Mesothelial cell of epicardium (in vitro differentiated cells): ENCODE data around the gene TP53I11. TPM values are rescaled to one million over a fixed set of nuclear protein-coding genes. Genes with fewer than 3 reads are reported as not detected.

Experiments
- DNase-seq, 2 experiments: peaks; one replicate each; pipeline ENCODE4 v3.0.0; 2021; ENCODE audit warnings: low spot score in 2 of 2; ENCODE audit not compliant: unreplicated experiment in 2 of 2
- H3K27ac Mint-ChIP-seq: 2 replicates; pipeline ENCODE4 v1.8.0; 2021; ENCODE audit warnings: mixed read lengths
- H3K27me3 Mint-ChIP-seq: 2 replicates; pipeline ENCODE4 v1.8.0; 2021; ENCODE audit warnings: low read depth, mixed read lengths
- H3K36me3 Mint-ChIP-seq: 2 replicates; pipeline ENCODE4 v1.8.0; 2021; ENCODE audit warnings: mixed read lengths
- H3K4me1 Mint-ChIP-seq: 2 replicates; pipeline ENCODE4 v1.8.0; 2021; ENCODE audit warnings: mixed read lengths
- H3K4me3 Mint-ChIP-seq: 2 replicates; pipeline ENCODE4 v1.8.0; 2021; ENCODE audit warnings: mild to moderate bottlenecking, moderate library complexity, mixed read lengths
- H3K9me3 Mint-ChIP-seq: 2 replicates; pipeline ENCODE4 v1.8.0; 2021; ENCODE audit warnings: mixed read lengths
- total RNA-seq: library from RNA; stranded (reverse); gene quantifications from 3 replicates; pipeline ENCODE4 v1.2.1, GENCODE V29; 2021
- TF ChIP-seq, protein P1 (sequence below): fragments of 200-600 bp; sonication (generic); IDR thresholded peaks from one replicate; pipeline ENCODE4 v1.5.0; 2021; ENCODE audit warnings: antibody characterized with exemption; ENCODE audit not compliant: unreplicated experiment

TP53I11 gene
- total RNA-seq, 1 donor from 2014 or later, result 81.0 TPM

DNA sequence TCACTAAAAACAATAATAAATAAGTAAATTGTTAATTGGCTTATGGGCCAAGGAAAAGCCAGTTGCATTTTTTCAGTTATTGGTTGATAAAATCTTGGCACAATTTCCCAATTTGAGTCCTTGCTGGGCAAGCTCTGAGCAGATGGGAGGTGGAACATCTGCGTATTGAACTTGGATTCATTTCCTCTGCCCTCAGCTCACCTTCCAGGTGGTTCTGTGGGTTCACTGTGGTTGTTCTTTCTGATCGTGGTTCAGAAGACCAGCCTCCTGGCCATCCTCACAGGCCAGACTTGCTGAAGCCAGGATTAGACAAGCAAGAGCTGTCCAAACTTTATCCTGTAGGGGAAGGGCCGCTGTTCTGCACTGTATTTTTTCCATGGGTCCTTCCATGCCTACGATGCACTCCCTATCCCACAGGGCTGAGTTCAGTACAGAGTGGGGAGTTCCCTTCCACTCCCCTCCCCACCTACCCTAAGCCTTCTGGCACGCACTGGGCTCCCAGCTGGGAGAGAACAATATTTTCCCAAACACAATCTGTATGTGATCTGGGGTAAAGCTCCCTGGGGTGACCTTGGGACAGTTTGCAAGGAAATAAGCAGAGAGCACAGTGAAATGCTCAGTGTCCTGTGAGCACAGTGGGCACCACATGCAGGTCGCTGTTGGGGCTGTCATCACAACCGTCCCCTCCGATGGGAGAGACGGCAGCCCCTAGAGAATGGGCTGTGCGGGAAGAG is 43.5 kb upstream of the TP53I11 start:
- no peak overlapping the region for H3K27ac Mint-ChIP-seq
- H3K4me1 Mint-ChIP-seq, result no peaks in the 10 kb centered on the region

DNA sequence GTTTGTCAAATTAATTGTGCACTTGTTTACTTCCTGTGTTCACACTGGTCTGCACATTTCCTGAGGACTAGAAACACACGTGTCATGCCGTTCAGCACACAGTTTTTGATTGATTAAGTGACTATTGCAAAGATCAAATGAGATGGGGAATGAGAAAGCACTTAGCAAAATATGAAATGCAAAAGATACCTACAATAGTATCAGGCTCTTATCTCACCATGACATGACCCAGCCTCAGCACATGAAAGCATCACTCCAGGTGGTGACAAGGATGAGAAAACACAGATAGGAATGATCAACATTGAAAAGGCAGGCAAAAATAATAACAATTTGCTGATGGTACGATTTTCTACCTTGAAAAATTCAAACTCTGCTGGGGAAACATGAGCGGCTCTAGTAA is 42.1 kb upstream of the TP53I11 start:
- Mint-ChIP-seq H3K36me3 (no peaks in the 10 kb centered on the region), H3K4me3 (no peak overlapping the region), H3K9me3 (no peaks in the 10 kb centered on the region), H3K4me1 (no peaks in the 10 kb centered on the region), H3K27me3 (peaks cover 24% of the 10 kb centered on the region), H3K27ac (no peak overlapping the region)
- TF ChIP-seq, protein P1, sequence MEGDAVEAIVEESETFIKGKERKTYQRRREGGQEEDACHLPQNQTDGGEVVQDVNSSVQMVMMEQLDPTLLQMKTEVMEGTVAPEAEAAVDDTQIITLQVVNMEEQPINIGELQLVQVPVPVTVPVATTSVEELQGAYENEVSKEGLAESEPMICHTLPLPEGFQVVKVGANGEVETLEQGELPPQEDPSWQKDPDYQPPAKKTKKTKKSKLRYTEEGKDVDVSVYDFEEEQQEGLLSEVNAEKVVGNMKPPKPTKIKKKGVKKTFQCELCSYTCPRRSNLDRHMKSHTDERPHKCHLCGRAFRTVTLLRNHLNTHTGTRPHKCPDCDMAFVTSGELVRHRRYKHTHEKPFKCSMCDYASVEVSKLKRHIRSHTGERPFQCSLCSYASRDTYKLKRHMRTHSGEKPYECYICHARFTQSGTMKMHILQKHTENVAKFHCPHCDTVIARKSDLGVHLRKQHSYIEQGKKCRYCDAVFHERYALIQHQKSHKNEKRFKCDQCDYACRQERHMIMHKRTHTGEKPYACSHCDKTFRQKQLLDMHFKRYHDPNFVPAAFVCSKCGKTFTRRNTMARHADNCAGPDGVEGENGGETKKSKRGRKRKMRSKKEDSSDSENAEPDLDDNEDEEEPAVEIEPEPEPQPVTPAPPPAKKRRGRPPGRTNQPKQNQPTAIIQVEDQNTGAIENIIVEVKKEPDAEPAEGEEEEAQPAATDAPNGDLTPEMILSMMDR, result no peak
- no peak for DNase-seq

More for the DNA sequence above, 43.5 kb upstream of the TP53I11 start:
- DNase-seq, result peak in 1 of 2 experiments; percentile 20
- Mint-ChIP-seq H3K4me3 (no peak overlapping the region), H3K27me3 (peaks cover 29% of the 10 kb centered on the region), H3K36me3 (no peaks in the 10 kb centered on the region), H3K9me3 (no peaks in the 10 kb centered on the region)
- TF ChIP-seq, protein P1, result no peak

- Mint-ChIP-seq H3K4me1 (no peaks in the 10 kb centered on the region), H3K9me3 (no peaks in the 10 kb centered on the region), H3K27me3 (peaks cover 21% of the 10 kb centered on the region), H3K36me3 (no peaks in the 10 kb centered on the region), H3K27ac (no peak overlapping the region), H3K4me3 (no peak overlapping the region)
- TF ChIP-seq, protein P1, result no peak
- DNase-seq, result peak in 1 of 2 experiments; percentile 22
Observed at GRCh38 chr11:44992181-44992582, 41.5 kb upstream of the TP53I11 start.

- TF ChIP-seq, protein P1, result no peak
- H3K36me3 Mint-ChIP-seq, result no peaks in the 10 kb centered on the region
- H3K27me3 Mint-ChIP-seq, result peaks cover 19% of the 10 kb centered on the region
- H3K4me3 Mint-ChIP-seq, result no peak overlapping the region
- no peaks in the 10 kb centered on the region for H3K4me1 Mint-ChIP-seq
- H3K9me3 Mint-ChIP-seq, result no peaks in the 10 kb centered on the region
- H3K27ac Mint-ChIP-seq, result no peak overlapping the region
- peak in 1 of 2 experiments; percentile 21 for DNase-seq
Observed at GRCh38 chr11:44990665-44991064, 40.0 kb upstream of the TP53I11 start.

DNA sequence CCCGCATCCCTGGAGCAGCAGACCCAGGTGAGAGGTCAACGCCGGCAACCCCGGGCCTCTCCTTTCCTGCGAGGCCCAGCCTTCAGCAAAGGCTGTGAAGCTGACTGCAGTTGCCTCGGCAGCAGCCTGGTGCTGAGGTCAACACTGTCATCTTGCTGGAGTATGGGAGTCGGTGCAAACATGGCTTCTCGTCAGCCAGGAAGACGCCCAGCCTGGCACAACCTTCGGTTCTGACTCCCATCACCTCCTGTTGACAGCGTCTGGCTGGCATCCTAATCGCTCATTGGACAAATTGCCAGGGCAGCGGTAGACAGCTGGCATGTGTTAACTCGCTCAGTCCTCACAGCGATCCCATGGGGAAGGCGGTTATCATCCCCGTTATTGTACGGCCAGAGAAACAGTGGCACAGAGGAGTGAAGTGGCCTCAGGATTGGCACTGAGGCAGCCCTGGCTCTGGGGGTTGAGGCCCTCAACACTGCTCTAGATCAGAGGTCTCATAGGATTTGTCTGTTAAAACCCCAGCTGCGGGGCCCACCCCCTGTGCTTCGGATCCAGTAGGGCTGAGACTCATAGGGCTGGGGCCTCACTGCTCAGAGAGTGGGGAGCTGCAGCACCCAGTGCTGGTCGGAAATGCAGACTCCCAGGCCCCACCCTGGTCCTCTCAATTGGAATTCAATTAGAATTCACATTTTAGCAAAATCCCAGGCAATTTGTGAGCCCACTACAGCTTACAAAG is 39.3 kb upstream of the TP53I11 start:
- Mint-ChIP-seq H3K4me1 (no peaks in the 10 kb centered on the region), H3K4me3 (no peak overlapping the region), H3K36me3 (no peaks in the 10 kb centered on the region), H3K9me3 (no peaks in the 10 kb centered on the region), H3K27ac (no peak overlapping the region), H3K27me3 (peaks cover 19% of the 10 kb centered on the region)
- DNase-seq, result peak in 1 of 2 experiments; percentile 25
- TF ChIP-seq, protein P1, result no peak
